A673 (cell line): ENCODE results near the gene ACCS. TPM values are rescaled to one million over a fixed set of nuclear protein-coding genes. Genes with fewer than 3 reads are reported as not detected.
A peak's percentile ranks its signal among the peaks of the same experiment; 100 is the strongest.

Experiments
- BruUV-seq: library from RNA; stranded (reverse); fragments of 400-500 nt; replicated peaks from 2 replicates; lab custom pipeline; 2021; lab: Mats Ljungman, UMichigan
- CTCF ChIA-PET: fragments of 300-600 bp; sonication (Branson Sonifier 250); formaldehyde crosslinking; loops from one replicate; lab custom pipeline; 2022; ENCODE audit warnings: antibody characterized with exemption; lab: Charles Lee
- POLR2A ChIA-PET: fragments of 300-600 bp; sonication (Branson Sonifier 250); formaldehyde crosslinking; loops from one replicate; lab custom pipeline; 2022; ENCODE audit warnings: antibody characterized with exemption; ENCODE audit not compliant: low non-redundant PET; lab: Charles Lee
- DNase-seq: peaks from one replicate; pipeline ENCODE4 v3.0.0-alpha.2; 2015; ENCODE audit warnings: low spot score
- H3K27ac ChIP-seq: fragments of 200-600 bp; sonication (generic); 2 replicates; pipeline ENCODE4 v1.5.1; 2016; ENCODE audit warnings: mixed run types, low read depth, mild to moderate bottlenecking, mixed read lengths, antibody characterized with exemption, low read length; ENCODE audit not compliant: poor library complexity, severe bottlenecking
- H3K27me3 ChIP-seq: fragments of 200-600 bp; sonication (generic); replicated peaks from 2 replicates; pipeline ENCODE4 v1.6.1; 2017; ENCODE audit warnings: mixed run types, low read depth, mild to moderate bottlenecking, mixed read lengths, antibody characterized with exemption, low read length; ENCODE audit not compliant: insufficient read depth, poor library complexity
- H3K36me3 ChIP-seq: fragments of 200-600 bp; sonication (generic); 2 replicates; pipeline ENCODE4 v1.6.1; 2016; ENCODE audit warnings: mixed run types, mild to moderate bottlenecking, mixed read lengths, antibody characterized with exemption, low read length; ENCODE audit not compliant: insufficient read depth, poor library complexity, severe bottlenecking
- H3K4me1 ChIP-seq: fragments of 200-600 bp; sonication (generic); 2 replicates; pipeline ENCODE4 v1.6.1; 2017; ENCODE audit warnings: mixed run types, mild to moderate bottlenecking, mixed read lengths, antibody characterized with exemption, low read length; ENCODE audit not compliant: insufficient read depth, poor library complexity, severe bottlenecking
- H3K4me3 ChIP-seq: fragments of 200-600 bp; sonication (generic); 2 replicates; pipeline ENCODE4 v1.5.1; 2016; ENCODE audit warnings: low read depth, mixed run types, mild to moderate bottlenecking, mixed read lengths, low read length; ENCODE audit not compliant: poor library complexity, severe bottlenecking
- H3K9me3 ChIP-seq: fragments of 200-600 bp; sonication (generic); 2 replicates; pipeline ENCODE4 v1.6.1; 2016; ENCODE audit warnings: mixed run types, low read depth, mild to moderate bottlenecking, mixed read lengths, antibody characterized with exemption, low read length; ENCODE audit not compliant: poor library complexity, severe bottlenecking
- EZH2 ChIP-seq: fragments of 200-600 bp; sonication (generic); IDR thresholded peaks from 2 replicates; pipeline ENCODE4 v1.6.1; 2017; ENCODE audit warnings: borderline replicate concordance, low read depth, mild to moderate bottlenecking, mixed read lengths, antibody characterized with exemption, low read length; ENCODE audit not compliant: poor library complexity, severe bottlenecking
- intact Hi-C: fragments of 100-400 bp; cut with micrococcal nuclease; formaldehyde crosslinking; loops from one replicate; pipeline ENCODE4 v1.10.0; 2022; ENCODE audit not compliant: unreplicated experiment
- total RNA-seq: library from RNA; stranded (reverse); gene quantifications from 2 replicates; pipeline ENCODE4 v1.2.3, GENCODE V29; 2021
- TF ChIP-seq, protein P1 (sequence below): fragments of 300-800, 200-600 bp; sonication (generic); conservative IDR thresholded peaks from 2 replicates; pipeline ENCODE4 v1.5.1; 2017; ENCODE audit warnings: low read depth, mild to moderate bottlenecking, antibody characterized with exemption, low read length, moderate library complexity, mixed read lengths

The ACCS gene
- total RNA-seq, 1 experiment from 2014 or later = 28.4 TPM

DNA sequence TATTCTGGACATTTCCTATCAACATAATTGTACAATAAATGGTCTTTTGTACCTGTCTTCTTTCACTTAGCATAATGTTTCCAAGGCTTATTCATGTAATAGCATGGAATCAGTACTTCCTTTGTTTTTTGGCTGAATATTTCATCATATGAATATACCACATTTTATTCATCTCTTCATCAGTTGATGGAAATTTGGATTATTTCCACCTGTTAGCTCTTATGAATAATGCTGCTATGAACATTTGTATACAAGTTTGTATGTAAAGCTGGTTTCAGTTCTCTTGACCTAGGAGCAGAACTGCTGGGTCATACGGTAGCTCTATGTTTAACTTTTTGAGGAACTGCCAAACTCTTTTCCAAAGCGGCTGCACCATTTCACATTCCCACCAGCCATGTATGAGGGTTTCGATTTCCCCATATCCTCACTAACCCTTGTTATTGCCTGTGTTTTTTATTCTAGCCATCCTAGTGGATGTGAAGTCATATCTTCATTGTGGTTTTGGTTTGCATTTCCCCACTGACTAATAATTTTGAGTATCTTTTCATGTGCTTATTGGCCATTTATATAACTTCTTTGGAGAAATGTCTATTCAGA is 50.3 kb downstream of the ACCS start:
- Histone ChIP-seq H3K4me1 (peaks cover 28% of the 10 kb centered on the region), H3K9me3 (no peaks in the 10 kb centered on the region), H3K27ac (no peak overlapping the region), H3K27me3 (no peaks in the 10 kb centered on the region), H3K4me3 (no peak overlapping the region), H3K36me3 (peaks cover 64% of the 10 kb centered on the region)
- ChIA-PET CTCF (interaction anchor here (0.7 to 1.0 kb wide), 2 partner anchors 226 to 1538 kb away, joined by 8 to 10 read pairs; no protein-coding TSS in a partner anchor), POLR2A (interaction anchor here (0.6 kb wide), 1 partner anchor 71 kb away, joined by 7 read pairs; no protein-coding TSS in a partner anchor)
- TF ChIP-seq, protein P1, sequence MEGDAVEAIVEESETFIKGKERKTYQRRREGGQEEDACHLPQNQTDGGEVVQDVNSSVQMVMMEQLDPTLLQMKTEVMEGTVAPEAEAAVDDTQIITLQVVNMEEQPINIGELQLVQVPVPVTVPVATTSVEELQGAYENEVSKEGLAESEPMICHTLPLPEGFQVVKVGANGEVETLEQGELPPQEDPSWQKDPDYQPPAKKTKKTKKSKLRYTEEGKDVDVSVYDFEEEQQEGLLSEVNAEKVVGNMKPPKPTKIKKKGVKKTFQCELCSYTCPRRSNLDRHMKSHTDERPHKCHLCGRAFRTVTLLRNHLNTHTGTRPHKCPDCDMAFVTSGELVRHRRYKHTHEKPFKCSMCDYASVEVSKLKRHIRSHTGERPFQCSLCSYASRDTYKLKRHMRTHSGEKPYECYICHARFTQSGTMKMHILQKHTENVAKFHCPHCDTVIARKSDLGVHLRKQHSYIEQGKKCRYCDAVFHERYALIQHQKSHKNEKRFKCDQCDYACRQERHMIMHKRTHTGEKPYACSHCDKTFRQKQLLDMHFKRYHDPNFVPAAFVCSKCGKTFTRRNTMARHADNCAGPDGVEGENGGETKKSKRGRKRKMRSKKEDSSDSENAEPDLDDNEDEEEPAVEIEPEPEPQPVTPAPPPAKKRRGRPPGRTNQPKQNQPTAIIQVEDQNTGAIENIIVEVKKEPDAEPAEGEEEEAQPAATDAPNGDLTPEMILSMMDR = no peak
- no peak for TF ChIP-seq EZH2
- intact Hi-C loops = no loop called here
- BruUV-seq = no TSS peak
- no peak for DNase-seq

DNA sequence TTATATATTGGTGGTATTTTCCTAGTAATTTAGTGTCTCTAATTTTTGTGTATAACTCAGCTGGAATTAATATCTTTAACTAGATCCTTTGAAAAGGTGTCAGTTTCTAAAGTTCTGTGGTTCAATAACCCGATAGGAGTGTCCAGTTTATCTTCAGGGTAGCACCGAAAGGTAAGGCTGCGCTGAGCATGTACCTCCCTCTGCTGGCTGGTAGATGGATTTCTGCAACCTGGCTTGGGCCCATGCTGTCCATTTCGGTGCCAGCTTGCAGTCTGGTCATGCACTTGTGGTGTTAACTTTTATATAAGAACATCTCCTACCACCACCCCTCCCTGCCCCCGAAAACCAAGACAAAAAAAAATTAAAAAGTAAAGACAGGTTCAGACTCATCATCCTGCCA is 54.1 kb downstream of the ACCS start:
- Histone ChIP-seq H3K4me3 (no peak overlapping the region), H3K9me3 (no peaks in the 10 kb centered on the region), H3K36me3 (peaks cover 50% of the 10 kb centered on the region), H3K27ac (no peak overlapping the region), H3K27me3 (no peaks in the 10 kb centered on the region), H3K4me1 (peaks cover 6% of the 10 kb centered on the region)
- POLR2A ChIA-PET = interaction anchor here (0.7 kb wide), 1 partner anchor 1486 kb away, joined by 6 read pairs; no protein-coding TSS in a partner anchor
- intact Hi-C loops = no loop called here
- TF ChIP-seq, protein P1 = peak; percentile 65
- no peak for TF ChIP-seq EZH2
- no TSS peak for BruUV-seq
- CTCF ChIA-PET = interaction anchor here (0.6 to 2.4 kb wide), 4 partner anchors 10 to 26 kb away, joined by 3 to 8 read pairs (median 6); partner anchors contain the start of gene EXT2
- no peak for DNase-seq

DNA sequence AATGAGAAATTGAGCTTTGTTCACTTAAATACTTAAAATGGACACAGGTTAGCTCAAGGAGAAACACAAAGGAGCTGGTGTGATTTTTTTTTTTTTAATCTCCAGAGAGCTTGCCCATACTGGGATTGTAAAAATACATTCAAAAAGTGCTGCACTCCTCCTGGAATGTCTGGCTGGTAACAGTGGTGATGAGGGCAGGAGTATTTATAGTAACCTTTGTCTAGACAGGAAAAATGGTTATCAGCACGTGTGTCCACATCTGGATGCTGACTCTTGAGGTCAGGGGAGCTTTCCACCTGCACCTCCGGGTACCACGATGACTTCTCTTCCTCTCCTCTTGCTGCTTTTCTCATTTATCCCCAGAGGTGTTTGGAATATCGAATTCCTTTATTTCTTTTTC is 59.5 kb downstream of the ACCS start:
- CTCF ChIA-PET = no interaction called here

More for the DNA sequence above, 59.5 kb downstream of the ACCS start:
- DNase-seq = no peak
- Histone ChIP-seq H3K9me3 (no peaks in the 10 kb centered on the region), H3K4me3 (no peak overlapping the region), H3K4me1 (peaks cover 5% of the 10 kb centered on the region), H3K36me3 (peaks cover 53% of the 10 kb centered on the region), H3K27me3 (no peaks in the 10 kb centered on the region), H3K27ac (no peak overlapping the region)
- intact Hi-C loops = no loop called here
- POLR2A ChIA-PET = no interaction called here
- no TSS peak for BruUV-seq
- TF ChIP-seq EZH2 = no peak
- TF ChIP-seq, protein P1 = no peak
